ENCODE results near the gene STMN3.

GRCh38 chr20:63660622-63661021 lies 7.4 kb upstream of the STMN3 start:
- TF ChIP-seq, protein P1, sequence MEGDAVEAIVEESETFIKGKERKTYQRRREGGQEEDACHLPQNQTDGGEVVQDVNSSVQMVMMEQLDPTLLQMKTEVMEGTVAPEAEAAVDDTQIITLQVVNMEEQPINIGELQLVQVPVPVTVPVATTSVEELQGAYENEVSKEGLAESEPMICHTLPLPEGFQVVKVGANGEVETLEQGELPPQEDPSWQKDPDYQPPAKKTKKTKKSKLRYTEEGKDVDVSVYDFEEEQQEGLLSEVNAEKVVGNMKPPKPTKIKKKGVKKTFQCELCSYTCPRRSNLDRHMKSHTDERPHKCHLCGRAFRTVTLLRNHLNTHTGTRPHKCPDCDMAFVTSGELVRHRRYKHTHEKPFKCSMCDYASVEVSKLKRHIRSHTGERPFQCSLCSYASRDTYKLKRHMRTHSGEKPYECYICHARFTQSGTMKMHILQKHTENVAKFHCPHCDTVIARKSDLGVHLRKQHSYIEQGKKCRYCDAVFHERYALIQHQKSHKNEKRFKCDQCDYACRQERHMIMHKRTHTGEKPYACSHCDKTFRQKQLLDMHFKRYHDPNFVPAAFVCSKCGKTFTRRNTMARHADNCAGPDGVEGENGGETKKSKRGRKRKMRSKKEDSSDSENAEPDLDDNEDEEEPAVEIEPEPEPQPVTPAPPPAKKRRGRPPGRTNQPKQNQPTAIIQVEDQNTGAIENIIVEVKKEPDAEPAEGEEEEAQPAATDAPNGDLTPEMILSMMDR (IDR thresholded peaks at IDR 0.05; ENCODE audit: insufficient read depth, low read length) = no peak
- TF ChIP-seq POLR2AphosphoS5 (IDR thresholded peaks at IDR 0.05; ENCODE audit: low read depth) (no peak), REST (IDR thresholded peaks at IDR 0.05; ENCODE audit: insufficient replicate concordance, low read depth) (no peak), GABPA (IDR thresholded peaks at IDR 0.05; ENCODE audit: low read depth) (no peak), SPI1 (IDR thresholded peaks at IDR 0.05; ENCODE audit: borderline replicate concordance, low read depth) (no peak)
